22Rv1 (cell line): ENCODE data around the gene METTL4.

Source experiments
- ZFX ChIP-seq: fragments of 450-650 bp; IDR thresholded peaks from 2 replicates; pipeline ENCODE4 v1.6.1; 2017; ENCODE audit warnings: antibody characterized with exemption, borderline replicate concordance
- TF ChIP-seq, protein P1 (sequence below): fragments of 450-650 bp; IDR thresholded peaks from 2 replicates; pipeline ENCODE4 v1.5.1; 2017; ENCODE audit warnings: mild to moderate bottlenecking

DNA sequence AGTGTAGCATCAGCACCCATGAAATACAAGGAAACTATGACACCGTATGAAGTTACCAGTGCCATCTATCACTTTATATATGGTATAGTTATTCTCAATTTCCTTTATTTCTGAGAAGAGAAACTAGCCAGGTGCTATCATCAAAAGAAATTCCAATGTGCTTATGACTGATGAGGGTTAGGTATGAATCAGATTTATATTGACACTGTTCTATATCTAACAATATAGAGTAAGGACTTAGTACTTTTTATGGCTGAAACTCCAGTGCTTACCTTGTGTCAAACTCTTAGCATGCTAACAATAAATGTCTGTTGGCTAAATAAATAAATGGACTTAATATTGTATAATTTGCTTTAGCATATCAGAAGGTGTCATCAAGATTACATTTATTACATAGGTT lies 6.9 kb downstream of the METTL4 start:
- TF ChIP-seq, protein P1, sequence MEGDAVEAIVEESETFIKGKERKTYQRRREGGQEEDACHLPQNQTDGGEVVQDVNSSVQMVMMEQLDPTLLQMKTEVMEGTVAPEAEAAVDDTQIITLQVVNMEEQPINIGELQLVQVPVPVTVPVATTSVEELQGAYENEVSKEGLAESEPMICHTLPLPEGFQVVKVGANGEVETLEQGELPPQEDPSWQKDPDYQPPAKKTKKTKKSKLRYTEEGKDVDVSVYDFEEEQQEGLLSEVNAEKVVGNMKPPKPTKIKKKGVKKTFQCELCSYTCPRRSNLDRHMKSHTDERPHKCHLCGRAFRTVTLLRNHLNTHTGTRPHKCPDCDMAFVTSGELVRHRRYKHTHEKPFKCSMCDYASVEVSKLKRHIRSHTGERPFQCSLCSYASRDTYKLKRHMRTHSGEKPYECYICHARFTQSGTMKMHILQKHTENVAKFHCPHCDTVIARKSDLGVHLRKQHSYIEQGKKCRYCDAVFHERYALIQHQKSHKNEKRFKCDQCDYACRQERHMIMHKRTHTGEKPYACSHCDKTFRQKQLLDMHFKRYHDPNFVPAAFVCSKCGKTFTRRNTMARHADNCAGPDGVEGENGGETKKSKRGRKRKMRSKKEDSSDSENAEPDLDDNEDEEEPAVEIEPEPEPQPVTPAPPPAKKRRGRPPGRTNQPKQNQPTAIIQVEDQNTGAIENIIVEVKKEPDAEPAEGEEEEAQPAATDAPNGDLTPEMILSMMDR, result no peak
- no peak for TF ChIP-seq ZFX
